ENCODE data around the gene BIRC2. TPM values are rescaled to one million over a fixed set of nuclear protein-coding genes. Genes with fewer than 3 reads are reported as not detected.

BIRC2 gene
- total and polyA plus RNA-seq, 10 of the 15 experiments (the other 5 are each of a cell fraction or from before 2014, with no cell fraction given): 13.8 to 75.8 (median 26.5) TPM

- peak; percentile 90 for TF ChIP-seq ZNF687 (IDR thresholded peaks at IDR 0.05)
- 0 out of 2 replicates have a peak, but pooled peaks have one; percentile 7 for TF ChIP-seq TCF12 (IDR thresholded peaks at IDR 0.05; ENCODE audit: low read depth, low read length)
- no peak for TF ChIP-seq YBX1 (IDR thresholded peaks at IDR 0.05)
- TF ChIP-seq SMC3 (IDR thresholded peaks at IDR 0.05; ENCODE audit: borderline replicate concordance, low read length): peak; percentile 42
- no peak for TF ChIP-seq IRF3 (IDR thresholded peaks at IDR 0.05)
- TF ChIP-seq HDAC6 (IDR thresholded peaks at IDR 0.05; ENCODE audit: unreplicated experiment): peak; percentile 55
- TF ChIP-seq GATAD2B (conservative IDR thresholded peaks at IDR 0.05; ENCODE audit: low read depth): peak; percentile 99
- TF ChIP-seq NR2C2 (IDR thresholded peaks at IDR 0.05; ENCODE audit: borderline replicate concordance, control insufficient read depth, insufficient read length, low read depth): no peak
- TF ChIP-seq ZNF622 (IDR thresholded peaks at IDR 0.05): no peak
- TF ChIP-seq KDM1A (IDR thresholded peaks at IDR 0.05; ENCODE audit: borderline replicate concordance): no peak
- TF ChIP-seq POLR2A (IDR thresholded peaks at IDR 0.05; ENCODE audit: low read depth, low read length): peak; percentile 92
- TF ChIP-seq MEF2B (IDR thresholded peaks at IDR 0.05; ENCODE audit: partially characterized antibody, poor library complexity, severe bottlenecking): peak; percentile 89
- TF ChIP-seq, protein P1, sequence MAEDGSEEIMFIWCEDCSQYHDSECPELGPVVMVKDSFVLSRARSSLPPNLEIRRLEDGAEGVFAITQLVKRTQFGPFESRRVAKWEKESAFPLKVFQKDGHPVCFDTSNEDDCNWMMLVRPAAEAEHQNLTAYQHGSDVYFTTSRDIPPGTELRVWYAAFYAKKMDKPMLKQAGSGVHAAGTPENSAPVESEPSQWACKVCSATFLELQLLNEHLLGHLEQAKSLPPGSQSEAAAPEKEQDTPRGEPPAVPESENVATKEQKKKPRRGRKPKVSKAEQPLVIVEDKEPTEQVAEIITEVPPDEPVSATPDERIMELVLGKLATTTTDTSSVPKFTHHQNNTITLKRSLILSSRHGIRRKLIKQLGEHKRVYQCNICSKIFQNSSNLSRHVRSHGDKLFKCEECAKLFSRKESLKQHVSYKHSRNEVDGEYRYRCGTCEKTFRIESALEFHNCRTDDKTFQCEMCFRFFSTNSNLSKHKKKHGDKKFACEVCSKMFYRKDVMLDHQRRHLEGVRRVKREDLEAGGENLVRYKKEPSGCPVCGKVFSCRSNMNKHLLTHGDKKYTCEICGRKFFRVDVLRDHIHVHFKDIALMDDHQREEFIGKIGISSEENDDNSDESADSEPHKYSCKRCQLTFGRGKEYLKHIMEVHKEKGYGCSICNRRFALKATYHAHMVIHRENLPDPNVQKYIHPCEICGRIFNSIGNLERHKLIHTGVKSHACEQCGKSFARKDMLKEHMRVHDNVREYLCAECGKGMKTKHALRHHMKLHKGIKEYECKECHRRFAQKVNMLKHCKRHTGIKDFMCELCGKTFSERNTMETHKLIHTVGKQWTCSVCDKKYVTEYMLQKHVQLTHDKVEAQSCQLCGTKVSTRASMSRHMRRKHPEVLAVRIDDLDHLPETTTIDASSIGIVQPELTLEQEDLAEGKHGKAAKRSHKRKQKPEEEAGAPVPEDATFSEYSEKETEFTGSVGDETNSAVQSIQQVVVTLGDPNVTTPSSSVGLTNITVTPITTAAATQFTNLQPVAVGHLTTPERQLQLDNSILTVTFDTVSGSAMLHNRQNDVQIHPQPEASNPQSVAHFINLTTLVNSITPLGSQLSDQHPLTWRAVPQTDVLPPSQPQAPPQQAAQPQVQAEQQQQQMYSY (CRISPR knock-in tag; IDR thresholded peaks at IDR 0.05): no peak; the same call in 1 of the 2 replicates
- TF ChIP-seq, protein P2, sequence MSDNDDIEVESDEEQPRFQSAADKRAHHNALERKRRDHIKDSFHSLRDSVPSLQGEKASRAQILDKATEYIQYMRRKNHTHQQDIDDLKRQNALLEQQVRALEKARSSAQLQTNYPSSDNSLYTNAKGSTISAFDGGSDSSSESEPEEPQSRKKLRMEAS (IDR thresholded peaks at IDR 0.05; ENCODE audit: low read depth, low read length): no peak
- TF ChIP-seq USF1 (IDR thresholded peaks at IDR 0.05; ENCODE audit: borderline replicate concordance, extremely low read length, insufficient read depth, low read depth, low read length): peak; percentile 0
- TF ChIP-seq, protein P3, sequence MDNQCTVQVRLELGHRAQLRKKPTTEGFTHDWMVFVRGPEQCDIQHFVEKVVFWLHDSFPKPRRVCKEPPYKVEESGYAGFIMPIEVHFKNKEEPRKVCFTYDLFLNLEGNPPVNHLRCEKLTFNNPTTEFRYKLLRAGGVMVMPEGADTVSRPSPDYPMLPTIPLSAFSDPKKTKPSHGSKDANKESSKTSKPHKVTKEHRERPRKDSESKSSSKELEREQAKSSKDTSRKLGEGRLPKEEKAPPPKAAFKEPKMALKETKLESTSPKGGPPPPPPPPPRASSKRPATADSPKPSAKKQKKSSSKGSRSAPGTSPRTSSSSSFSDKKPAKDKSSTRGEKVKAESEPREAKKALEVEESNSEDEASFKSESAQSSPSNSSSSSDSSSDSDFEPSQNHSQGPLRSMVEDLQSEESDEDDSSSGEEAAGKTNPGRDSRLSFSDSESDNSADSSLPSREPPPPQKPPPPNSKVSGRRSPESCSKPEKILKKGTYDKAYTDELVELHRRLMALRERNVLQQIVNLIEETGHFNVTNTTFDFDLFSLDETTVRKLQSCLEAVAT (IDR thresholded peaks at IDR 0.05): peak; percentile 93
These were observed at the start of gene BIRC2 (continued) for GRCh38 chr11:102346748-102347461.

Measured in GM12878 (cell line).